GM12892 (cell line): ENCODE results near the gene IST1.
"Not testable (repeated sequence)": the region's sequence is repeated elsewhere in the genome, so short reads cannot be mapped to it uniquely, and the experiment has no call there.

Experiments
- DNase-seq: peaks from one replicate; pipeline ENCODE4 v3.0.0; 2011; ENCODE audit not compliant: insufficient read length
- FAIRE-seq: peaks from 2 replicates; lab custom pipeline; 2011; peaks lifted over from hg19 to GRCh38; lab: Jason Lieb, UNC
- POLR2A ChIP-seq: IDR thresholded peaks from 2 replicates; pipeline ENCODE4 v1.6.1; 2011; ENCODE audit warnings: low read depth, low read length, control low read depth
- POLR2AphosphoS5 ChIP-seq: IDR thresholded peaks from 2 replicates; pipeline ENCODE4 v1.6.1; 2011; ENCODE audit warnings: low read depth, low read length, control low read depth
- TAF1 ChIP-seq: IDR thresholded peaks from 2 replicates; pipeline ENCODE4 v1.6.1; 2011; ENCODE audit warnings: low read depth, mild to moderate bottlenecking, control low read depth, low read length, borderline replicate concordance

The IST1 gene

GRCh38 chr16:71902656-71903365, 7.5 kb downstream of the IST1 start:
- no peak for FAIRE-seq
- DNase-seq, result no peak
- no peak for TF ChIP-seq POLR2A
- TF ChIP-seq POLR2AphosphoS5, result no peak
- TF ChIP-seq TAF1, result no peak

- TF ChIP-seq TAF1 (no peak), POLR2AphosphoS5 (no peak), POLR2A (no peak)
- FAIRE-seq (no peak), DNase-seq (no peak)
Observed at GRCh38 chr16:71903608-71904007, 8.3 kb downstream of the IST1 start.

GRCh38 chr16:71904239-71904638, 8.9 kb downstream of the IST1 start:
- FAIRE-seq (no peak), DNase-seq (no peak)
- no peak for TF ChIP-seq POLR2AphosphoS5
- TF ChIP-seq POLR2A, result no peak
- TF ChIP-seq TAF1, result no peak

- DNase-seq, FAIRE-seq: not testable (repeated sequence)
Observed at GRCh38 chr16:71905765-71906164, 10.4 kb downstream of the IST1 start.

DNA sequence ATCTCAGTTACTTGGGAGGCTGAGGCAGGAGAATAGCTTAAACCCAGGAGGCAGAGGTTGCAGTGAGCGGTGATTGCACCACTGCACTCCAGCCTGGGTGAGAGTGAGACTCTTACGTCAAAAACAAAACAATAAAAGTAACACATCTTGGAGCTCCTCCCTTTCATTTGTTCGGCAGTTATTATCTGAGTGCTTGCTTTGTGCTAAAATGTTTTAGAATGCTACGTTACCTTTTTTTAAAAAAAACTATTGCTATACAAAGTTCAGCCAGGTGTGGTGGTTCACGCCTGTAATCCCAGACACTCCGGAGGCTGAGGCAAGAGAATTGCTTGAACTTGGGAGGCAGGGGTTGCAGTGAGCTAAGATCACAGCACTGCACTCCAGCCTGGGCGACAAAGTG, 15.8 kb downstream of the IST1 start:
- DNase-seq, result no peak
- TF ChIP-seq TAF1 (no peak), POLR2AphosphoS5 (no peak), POLR2A (no peak)
- FAIRE-seq, result no peak

DNA sequence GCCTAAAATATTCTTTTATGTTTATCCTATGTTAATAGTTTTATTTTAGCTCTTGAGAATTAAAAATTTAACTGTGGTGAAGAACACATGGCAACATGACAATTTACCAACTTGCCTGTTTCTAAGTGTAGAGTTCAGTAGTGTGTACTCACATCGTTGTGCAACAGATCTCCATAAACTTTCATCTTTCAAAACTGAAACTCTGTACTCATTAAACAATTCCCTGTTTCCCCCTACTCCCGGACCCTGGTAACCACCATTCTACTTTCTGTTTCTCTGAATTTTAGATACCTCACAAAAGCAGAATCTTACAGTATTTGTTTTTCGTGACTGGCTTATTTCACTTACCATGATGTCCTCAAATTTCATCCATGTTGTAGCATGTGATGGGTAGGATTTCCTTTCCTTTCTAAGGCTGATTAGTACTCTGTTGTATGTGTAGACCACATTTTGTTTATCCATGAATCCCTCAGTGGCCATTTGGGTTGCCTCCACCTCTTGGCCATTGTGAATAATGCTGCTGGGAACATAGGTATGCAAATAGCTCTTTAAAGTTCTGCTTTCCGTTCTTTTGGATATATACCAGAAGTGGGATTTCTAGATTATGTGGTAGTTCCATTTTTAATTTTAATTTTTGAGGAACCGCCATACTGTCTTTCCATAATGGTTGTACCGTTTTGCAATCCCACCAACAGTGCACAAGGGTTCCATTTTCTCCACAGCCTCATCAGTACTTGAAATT, 17.4 kb downstream of the IST1 start:
- no peak for DNase-seq
- TF ChIP-seq POLR2A (no peak), POLR2AphosphoS5 (no peak), TAF1 (no peak)
- no peak for FAIRE-seq

DNA sequence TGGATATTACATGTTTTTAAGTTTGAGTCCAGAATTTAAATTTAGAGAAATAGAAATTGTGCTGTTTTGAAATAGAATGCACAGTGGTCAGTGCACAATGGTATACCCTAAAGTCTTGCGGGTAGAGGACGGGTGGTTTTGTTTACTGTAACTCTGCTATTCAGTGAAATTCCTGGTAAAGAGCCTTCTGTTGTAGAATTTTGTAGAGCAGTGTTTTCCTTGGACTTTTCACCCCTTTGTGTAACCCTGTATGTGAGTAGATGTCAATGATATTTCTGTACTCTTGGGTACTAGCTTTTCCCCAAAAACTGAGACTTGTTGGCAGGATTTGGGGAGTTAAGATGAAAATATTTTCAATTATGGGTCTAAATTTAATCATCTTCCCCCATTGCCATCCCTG, 19.5 kb downstream of the IST1 start:
- FAIRE-seq, result no peak
- TF ChIP-seq POLR2A (no peak), TAF1 (no peak), POLR2AphosphoS5 (no peak)
- DNase-seq, result no peak

GRCh38 chr16:71915350-71915749, 20.0 kb downstream of the IST1 start:
- FAIRE-seq (no peak), DNase-seq (no peak)
- no peak for TF ChIP-seq POLR2AphosphoS5
- TF ChIP-seq TAF1, result no peak
- TF ChIP-seq POLR2A, result no peak

DNA sequence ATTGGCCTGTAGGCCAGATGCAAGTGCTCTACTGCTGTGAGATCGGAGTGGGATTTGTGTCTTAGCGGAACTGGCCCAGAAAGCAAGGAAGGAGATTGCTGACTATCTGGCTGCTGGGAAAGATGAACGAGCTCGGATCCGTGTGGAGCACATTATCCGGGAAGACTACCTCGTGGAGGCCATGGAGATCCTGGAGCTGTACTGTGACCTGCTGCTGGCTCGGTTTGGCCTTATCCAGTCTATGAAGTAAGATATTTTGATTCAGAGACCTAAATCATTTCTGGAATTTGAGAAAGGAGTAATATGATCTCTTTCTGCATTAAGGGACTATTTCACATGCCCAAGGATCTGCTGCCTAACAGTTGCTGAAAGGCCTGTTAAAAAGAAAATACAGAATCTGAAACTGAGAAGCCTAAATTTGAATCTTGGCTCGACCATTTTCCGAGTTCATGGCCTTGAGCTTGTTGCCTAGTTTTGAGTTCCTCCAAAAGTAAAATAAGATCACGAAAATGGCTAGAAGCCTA, 21.1 kb downstream of the IST1 start:
- FAIRE-seq (no peak), DNase-seq (no peak)
- no peak for TF ChIP-seq TAF1
- TF ChIP-seq POLR2AphosphoS5, result no peak
- no peak for TF ChIP-seq POLR2A

DNA sequence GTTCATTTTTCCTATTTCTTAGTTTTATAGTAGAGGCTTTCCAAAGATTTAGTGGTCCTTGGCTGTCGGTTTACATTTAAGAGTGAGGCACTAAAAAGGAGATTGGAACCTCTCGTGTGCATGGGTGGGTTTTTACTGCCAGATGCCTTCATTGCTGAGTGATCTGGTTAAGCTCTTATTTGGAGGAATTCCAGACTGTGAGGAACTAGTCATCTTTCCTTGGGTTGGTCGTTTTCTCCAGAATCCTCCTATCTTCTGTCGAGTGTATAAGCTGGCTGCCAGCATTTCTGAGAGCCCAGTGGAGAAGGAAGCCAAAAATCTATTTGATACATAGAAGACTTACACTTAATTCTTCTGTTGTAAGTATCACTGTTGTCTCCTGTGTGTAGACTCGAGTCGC, 22.6 kb downstream of the IST1 start:
- DNase-seq (no peak), FAIRE-seq (no peak)
- no peak for TF ChIP-seq POLR2A
- no peak for TF ChIP-seq POLR2AphosphoS5

DNA sequence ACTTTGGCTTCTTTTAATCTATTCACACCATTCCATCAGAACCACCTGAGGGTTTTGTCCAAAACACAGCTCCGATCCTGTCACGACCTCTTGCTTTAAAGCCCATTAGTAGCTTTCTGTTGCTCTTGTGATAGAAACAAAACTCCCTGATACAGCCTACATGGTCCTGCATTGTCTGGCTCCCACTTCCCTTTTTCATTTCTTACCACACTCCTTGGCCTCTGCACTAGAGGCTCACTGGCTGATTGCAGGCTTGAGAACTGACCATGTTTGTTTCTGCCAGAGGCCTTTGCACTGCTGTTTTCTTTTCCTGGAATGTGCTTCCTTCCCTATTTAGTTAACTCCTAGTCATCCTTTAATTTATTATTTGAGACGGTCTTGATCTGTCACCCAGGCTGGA, 23.7 kb downstream of the IST1 start:
- FAIRE-seq, result no peak
- TF ChIP-seq POLR2A (no peak), TAF1 (no peak), POLR2AphosphoS5 (no peak)
- no peak for DNase-seq

DNA sequence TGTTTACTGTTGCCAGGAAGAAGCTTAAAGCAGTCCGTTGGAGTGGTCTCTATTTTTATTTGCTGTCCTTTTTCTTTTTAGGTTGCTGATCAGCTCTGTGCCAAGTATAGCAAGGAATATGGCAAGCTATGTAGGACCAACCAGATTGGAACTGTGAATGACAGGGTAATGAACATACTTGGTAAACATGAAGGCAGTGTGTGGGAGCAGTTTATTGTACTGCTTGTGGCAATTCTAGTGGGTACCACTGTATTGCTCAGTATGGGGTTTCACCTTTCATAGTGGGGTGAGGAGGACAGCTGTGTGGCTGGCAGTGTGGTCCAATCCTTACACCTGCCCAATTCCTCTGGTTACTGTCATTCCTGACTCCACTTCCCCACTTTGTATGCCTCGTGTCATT, 25.3 kb downstream of the IST1 start:
- TF ChIP-seq POLR2AphosphoS5 (no peak), TAF1 (no peak), POLR2A (no peak)
- DNase-seq (no peak), FAIRE-seq (no peak)

- TF ChIP-seq POLR2AphosphoS5 (no peak), TAF1 (no peak), POLR2A (no peak)
- DNase-seq, result no peak
- FAIRE-seq, result no peak
Observed at GRCh38 chr16:71923941-71924690, 28.8 kb downstream of the IST1 start.
